NCI-H69 (cell line): ENCODE data around the gene NHS.
A peak's percentile ranks its signal among the peaks of the same experiment; 100 is the strongest.

Experiments used
- DNase-seq: peaks from one replicate; lab custom pipeline; 2025; lab: John Stamatoyannopoulos, UW

Gene NHS

GRCh38 chrX:17674601-17675000 lies 299.6 kb downstream of the NHS start:
- peak; percentile 75 for DNase-seq

- DNase-seq: no peak
Measured at GRCh38 chrX:17679261-17679660, 304.3 kb downstream of the NHS start.

- DNase-seq: peak; percentile 40
Measured at GRCh38 chrX:17679820-17680219, 304.8 kb downstream of the NHS start.

GRCh38 chrX:17680732-17681413 lies 305.9 kb downstream of the NHS start:
- no peak for DNase-seq

GRCh38 chrX:17682259-17682658 lies 307.3 kb downstream of the NHS start:
- no peak for DNase-seq

- no peak for DNase-seq
Measured at GRCh38 chrX:17685026-17685425, 310.0 kb downstream of the NHS start.

- DNase-seq: no peak
Measured at GRCh38 chrX:17687648-17688047, 312.6 kb downstream of the NHS start.

- DNase-seq: peak; percentile 91
Measured at GRCh38 chrX:17689971-17690409, 315.0 kb downstream of the NHS start.

- DNase-seq: peak; percentile 90
Measured at GRCh38 chrX:17692709-17693346, 317.8 kb downstream of the NHS start.

GRCh38 chrX:17697191-17697590 lies 322.2 kb downstream of the NHS start:
- DNase-seq: peak; percentile 4

GRCh38 chrX:17700976-17701375 lies 326.0 kb downstream of the NHS start:
- peak; percentile 30 for DNase-seq

GRCh38 chrX:17703201-17703600 lies 328.2 kb downstream of the NHS start:
- DNase-seq: no peak

GRCh38 chrX:17705211-17705610 lies 330.2 kb downstream of the NHS start:
- no peak for DNase-seq

- DNase-seq: no peak
Measured at GRCh38 chrX:17706676-17707075, 331.7 kb downstream of the NHS start.

- no peak for DNase-seq
Measured at GRCh38 chrX:17707731-17708130, 332.7 kb downstream of the NHS start.

GRCh38 chrX:17710871-17711301 lies 335.9 kb downstream of the NHS start:
- DNase-seq: no peak

- DNase-seq: no peak
Measured at GRCh38 chrX:17713288-17713687, 338.3 kb downstream of the NHS start.

GRCh38 chrX:17718649-17719165 lies 343.7 kb downstream of the NHS start:
- DNase-seq: no peak

GRCh38 chrX:17719711-17720110 lies 344.7 kb downstream of the NHS start:
- no peak for DNase-seq

- DNase-seq: no peak
Measured at GRCh38 chrX:17721715-17722114, 346.7 kb downstream of the NHS start.

GRCh38 chrX:17725181-17725580 lies 350.2 kb downstream of the NHS start:
- DNase-seq: no peak

- DNase-seq: no peak
Measured at GRCh38 chrX:17732138-17732783, 357.3 kb downstream of the NHS start.

GRCh38 chrX:17735406-17735805 lies 360.4 kb downstream of the NHS start:
- DNase-seq: no peak
